HG03039 (cell line): Measurements from ENCODE around the gene FNDC7.
"Not testable (repeated sequence)": the region's sequence is repeated elsewhere in the genome, so short reads cannot be mapped to it uniquely, and the experiment has no call there.

Source experiments
- ATAC-seq: cut with Tn5 transposase; IDR thresholded peaks from one replicate; pipeline ENCODE4 v1.9.1; 2021; ENCODE audit warnings: mild to moderate bottlenecking, moderate library complexity; ENCODE audit not compliant: unreplicated experiment

Gene FNDC7

DNA sequence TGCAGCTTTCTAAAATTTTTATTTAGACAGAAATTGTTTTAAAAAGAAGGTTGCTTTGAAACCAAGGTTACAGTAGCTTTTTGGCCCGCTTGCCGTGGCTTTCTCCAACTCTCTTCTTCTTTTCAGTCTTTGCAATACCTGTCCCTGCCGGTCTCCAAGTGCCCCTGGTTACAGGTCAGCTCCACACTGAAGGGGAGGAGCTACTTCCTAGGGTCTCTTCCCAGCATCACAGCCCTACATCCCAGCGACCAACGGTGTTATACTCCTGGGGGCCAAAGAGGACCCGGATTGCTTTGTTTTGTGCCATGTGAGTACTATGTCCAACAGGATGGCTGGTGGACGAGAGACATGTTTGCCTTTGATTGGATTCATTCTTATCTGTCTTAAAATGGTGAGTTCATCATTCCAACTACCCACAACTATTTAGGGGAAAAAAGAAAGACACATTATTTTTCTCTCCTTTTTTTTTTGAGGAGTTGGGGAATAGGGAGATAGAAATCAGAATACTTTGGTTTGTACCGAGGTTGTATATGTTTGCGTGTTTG lies at the start of gene FNDC7:
TSS of gene FNDC7 (plus strand) at position 303 of the 545 bp plus-strand sequence. CDS start at position 329, 26 bp downstream.
- ATAC-seq: no peak

DNA sequence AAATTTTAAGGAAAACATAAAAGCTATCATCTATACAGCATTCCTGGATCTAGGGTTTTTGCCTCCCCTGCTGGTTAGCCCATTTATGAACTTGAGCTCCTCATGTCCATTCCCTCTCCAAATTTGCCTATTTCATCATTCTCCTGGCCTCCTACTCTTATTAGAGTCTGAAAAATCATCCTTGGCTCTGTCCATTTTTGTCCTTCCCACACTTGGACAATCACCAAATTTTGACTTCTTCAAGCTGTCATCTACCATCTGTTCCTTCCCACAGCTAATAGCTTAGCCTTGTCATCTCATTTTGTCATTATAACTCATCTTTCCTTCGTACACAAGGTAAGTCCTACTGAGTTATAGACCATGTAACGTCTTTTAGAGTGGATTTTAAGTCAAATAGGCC lies 49.6 kb upstream of the FNDC7 start:
- no peak for ATAC-seq

DNA sequence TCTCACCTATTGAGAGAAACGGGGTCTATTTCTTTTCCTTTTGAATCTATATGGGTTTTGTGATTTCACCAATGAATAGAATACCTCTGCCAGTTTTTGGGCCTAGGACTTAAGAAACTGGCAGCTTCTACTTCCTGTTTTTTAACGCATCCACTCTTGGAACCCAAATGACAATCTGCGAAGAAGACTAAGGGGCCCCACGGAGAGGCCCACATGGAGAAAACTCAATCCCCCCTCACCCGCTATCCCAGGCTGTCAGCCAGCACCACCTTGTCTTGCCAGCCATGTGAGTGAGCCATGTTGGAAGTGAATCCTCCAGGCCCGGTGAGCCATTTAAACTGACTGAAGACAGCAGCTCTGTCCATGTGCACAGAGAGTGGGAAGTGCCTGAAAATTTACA lies 48.2 kb upstream of the FNDC7 start:
- ATAC-seq: no peak

GRCh38 chr1:108665067-108665466 lies 47.6 kb upstream of the FNDC7 start:
- no peak for ATAC-seq

DNA sequence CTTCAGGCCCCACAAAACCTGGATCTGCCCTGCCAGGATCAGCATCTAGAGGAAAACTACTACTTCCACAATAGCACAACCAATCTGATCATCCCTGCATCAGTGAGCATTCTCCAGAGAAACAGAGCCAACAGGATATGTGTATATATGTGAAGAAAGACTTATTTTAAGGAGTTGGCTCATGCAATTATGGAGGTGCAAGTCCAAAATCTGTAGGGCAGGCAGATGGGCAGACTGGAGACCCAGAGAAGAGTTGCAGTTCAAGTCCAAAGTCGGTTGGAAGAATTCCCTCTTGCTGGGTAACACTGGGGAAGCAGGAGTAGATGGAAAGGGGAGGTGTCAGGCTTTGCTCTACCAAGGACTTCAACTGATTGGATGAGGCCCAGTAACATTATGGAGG lies 46.9 kb upstream of the FNDC7 start:
- ATAC-seq: no peak

- not testable (repeated sequence) for ATAC-seq
Observed at GRCh38 chr1:108667422-108667821, 45.3 kb upstream of the FNDC7 start.

GRCh38 chr1:108668777-108669176 lies 43.9 kb upstream of the FNDC7 start:
- no peak for ATAC-seq

GRCh38 chr1:108669679-108670078 lies 43.0 kb upstream of the FNDC7 start:
- no peak for ATAC-seq

GRCh38 chr1:108670131-108670773 lies 42.5 kb upstream of the FNDC7 start:
- ATAC-seq: no peak

DNA sequence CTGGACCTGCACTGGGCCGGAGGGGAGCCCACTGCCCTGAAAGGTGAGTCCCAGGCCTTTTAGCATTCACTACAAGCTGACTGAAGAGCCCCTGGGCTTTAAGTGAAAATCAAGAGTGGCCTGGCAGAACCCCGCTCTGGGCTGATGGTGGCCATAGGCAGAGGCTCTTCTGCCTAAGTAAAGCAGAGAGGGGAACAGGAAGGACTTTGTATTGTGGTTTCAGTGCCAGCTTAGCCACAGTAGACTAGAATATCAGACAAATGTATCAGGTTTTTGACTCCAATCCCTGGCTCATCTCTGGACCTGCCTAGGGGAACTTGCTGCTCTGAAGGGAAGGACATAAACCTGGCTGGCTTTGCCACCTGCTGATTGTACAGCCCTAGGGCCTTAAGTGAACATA lies 41.6 kb upstream of the FNDC7 start:
- no peak for ATAC-seq

DNA sequence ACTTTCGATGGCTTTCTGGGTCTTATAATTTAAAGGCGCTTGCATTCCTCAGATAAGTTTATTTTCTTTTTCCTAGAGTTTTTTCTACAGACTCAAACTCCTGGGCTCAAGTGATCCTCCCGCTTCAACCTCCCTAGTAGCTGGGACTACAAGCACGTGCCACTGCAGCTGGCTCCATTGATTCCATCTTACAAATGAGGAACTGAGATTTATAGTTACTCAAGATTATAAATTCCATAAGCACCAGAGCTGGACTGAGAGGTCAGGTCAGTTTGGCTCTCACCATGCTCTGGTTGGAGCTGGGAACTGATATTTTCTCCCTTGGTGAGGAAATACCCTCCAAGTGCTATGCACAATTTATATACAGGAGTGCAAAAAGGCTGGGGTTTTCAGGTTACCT lies 34.0 kb upstream of the FNDC7 start:
- ATAC-seq: no peak

- ATAC-seq: no peak
Observed at GRCh38 chr1:108679586-108680213, 33.0 kb upstream of the FNDC7 start.

- ATAC-seq: not testable (repeated sequence)
Observed at GRCh38 chr1:108681701-108682100, 31.0 kb upstream of the FNDC7 start.

DNA sequence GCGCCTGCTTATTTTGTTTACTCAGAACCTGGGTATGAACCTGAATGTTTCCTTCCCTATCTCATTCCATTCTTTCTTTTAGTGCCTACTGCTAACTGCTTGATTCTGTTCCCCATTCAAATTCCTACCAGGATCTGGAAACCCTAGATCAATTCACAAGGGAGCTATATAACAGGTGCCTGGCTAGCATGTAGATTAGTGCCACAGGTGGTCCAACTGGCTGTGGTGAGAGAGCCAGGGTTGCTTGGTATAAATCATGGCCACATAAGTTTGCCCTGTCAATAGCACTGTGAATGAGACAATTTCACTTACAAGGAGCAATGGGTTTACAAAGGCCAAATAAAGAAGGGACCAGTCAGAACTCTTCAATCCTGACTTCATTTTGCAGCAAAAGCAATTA lies 27.2 kb upstream of the FNDC7 start:
- ATAC-seq: no peak

DNA sequence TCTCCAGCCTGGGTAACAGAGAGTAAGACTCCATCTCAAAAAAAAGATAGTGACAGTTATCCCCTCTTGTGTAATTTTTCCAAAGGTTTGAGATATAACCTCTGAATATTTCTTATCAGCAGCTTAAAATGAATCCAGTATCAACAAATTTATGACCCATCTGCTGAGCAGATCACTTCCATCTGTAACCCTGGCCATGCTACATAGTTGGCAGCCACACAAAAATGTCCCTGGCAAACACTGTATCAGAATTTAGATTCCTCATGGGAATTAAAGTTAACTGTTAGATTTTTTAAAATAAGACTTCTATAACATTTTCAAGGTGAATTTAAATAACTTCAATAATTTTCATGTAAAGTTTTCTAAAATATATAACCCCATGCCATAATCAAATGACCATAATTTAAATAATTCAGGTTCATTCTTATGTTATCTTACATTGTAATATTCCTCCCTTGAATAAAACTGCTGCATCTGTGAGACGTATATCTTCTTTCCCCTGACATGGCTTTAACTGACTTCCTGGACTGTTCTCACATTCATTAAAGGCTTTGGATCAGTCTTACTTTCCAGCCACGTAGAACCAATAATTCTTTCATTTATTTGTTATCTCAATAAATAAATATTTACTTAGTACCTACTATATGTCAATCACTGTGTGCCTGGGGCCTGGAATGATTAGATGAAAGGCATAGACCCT lies 25.9 kb upstream of the FNDC7 start:
- ATAC-seq: no peak

GRCh38 chr1:108691128-108691941 lies 21.4 kb upstream of the FNDC7 start:
- ATAC-seq: no peak

DNA sequence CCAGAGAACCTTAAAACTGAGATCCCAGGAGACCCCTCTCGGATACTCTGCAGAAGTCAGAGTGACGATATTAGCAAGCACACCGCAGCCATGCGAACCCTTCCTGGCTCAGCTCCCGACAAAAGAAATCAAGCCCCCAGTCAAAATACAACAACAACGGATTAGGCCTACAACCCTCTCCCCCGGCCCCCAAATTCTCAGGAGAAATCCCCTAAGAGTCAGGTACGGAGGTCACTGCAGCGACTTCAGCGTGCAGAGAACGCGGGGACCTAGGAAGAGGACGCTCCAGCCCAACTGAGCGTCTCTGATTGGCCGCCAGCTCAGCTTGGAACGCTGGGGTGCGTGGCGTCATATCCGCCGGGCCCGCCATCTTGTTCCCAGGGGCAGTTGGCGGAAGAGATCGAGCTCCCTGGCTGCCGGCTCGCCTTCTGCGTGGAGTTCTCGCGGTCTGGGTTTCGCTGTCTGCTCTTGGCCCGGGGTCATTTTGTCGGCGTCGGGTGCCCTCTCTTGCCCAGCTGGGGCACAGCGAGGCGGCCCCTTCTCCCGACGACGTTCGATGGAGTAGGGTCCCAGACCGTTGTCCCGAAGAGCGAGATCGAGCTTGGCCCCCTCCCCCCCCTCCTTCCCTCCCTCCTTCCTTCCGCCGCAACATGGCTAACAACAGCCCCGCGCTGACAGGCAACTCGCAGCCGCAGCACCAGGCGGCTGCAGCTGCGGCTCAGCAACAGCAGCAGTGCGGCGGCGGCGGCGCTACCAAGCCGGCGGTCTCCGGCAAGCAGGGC lies 20.6 kb upstream of the FNDC7 start, which contains the start of gene PRPF38B:
TSS of gene PRPF38B (plus strand) at position 369 of the 782 bp plus-strand sequence. CDS start at position 651, 282 bp downstream.
- peak; percentile 94 for ATAC-seq

GRCh38 chr1:108692724-108693655 lies 19.7 kb upstream of the FNDC7 start:
- ATAC-seq: peak; percentile 58

- ATAC-seq: no peak
Observed at GRCh38 chr1:108695535-108695934, 17.2 kb upstream of the FNDC7 start.
